ENCODE results near the gene GIT2.

DNA sequence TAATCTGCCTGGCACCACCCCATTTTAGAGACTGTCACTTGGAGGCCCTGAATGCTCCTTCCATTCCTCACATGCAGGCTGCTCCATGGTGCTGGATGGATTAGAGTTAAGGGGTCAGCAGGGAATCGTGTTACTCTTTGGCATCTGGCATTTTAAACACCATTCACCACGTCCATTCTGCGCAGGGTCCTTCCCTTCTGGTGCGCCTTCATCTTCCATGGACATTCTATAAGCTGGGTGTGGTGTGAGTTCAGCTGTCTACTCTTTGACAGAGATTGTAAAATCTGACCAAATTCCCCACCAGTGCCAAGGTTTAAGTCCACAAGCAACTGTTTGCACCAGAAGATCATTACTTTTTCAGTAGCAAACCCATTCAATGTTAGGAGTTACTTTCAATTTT is 47.8 kb downstream of the GIT2 start:
- TF ChIP-seq KDM4A (IDR thresholded peaks at IDR 0.05; ENCODE audit: low read depth, low read length, severe bottlenecking) (no peak), SP2 (IDR thresholded peaks at IDR 0.05; ENCODE audit: low read length) (no peak), POLR2AphosphoS5 (IDR thresholded peaks at IDR 0.05; ENCODE audit: low read depth, low read length) (no peak), TCF12 (IDR thresholded peaks at IDR 0.05; ENCODE audit: low read depth, low read length) (no peak), EP300 (IDR thresholded peaks at IDR 0.05; ENCODE audit: borderline replicate concordance in 1 of 2, low read depth in 2 of 2, low read length in 2 of 2) (no peak)
- TF ChIP-seq, protein P1, sequence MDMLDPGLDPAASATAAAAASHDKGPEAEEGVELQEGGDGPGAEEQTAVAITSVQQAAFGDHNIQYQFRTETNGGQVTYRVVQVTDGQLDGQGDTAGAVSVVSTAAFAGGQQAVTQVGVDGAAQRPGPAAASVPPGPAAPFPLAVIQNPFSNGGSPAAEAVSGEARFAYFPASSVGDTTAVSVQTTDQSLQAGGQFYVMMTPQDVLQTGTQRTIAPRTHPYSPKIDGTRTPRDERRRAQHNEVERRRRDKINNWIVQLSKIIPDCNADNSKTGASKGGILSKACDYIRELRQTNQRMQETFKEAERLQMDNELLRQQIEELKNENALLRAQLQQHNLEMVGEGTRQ (IDR thresholded peaks at IDR 0.05; ENCODE audit: low read length): no peak
